Mesothelial cell of epicardium (in vitro differentiated cells): ENCODE data around the gene KLK5. TPM values are rescaled to one million over a fixed set of nuclear protein-coding genes. Genes with fewer than 3 reads are reported as not detected.

Experiments
- DNase-seq, 2 experiments: peaks; one replicate each; pipeline ENCODE4 v3.0.0; 2021; ENCODE audit warnings: low spot score in 2 of 2; ENCODE audit not compliant: unreplicated experiment in 2 of 2
- H3K27ac Mint-ChIP-seq: 2 replicates; pipeline ENCODE4 v1.8.0; 2021; ENCODE audit warnings: mixed read lengths
- H3K27me3 Mint-ChIP-seq: 2 replicates; pipeline ENCODE4 v1.8.0; 2021; ENCODE audit warnings: low read depth, mixed read lengths
- H3K36me3 Mint-ChIP-seq: 2 replicates; pipeline ENCODE4 v1.8.0; 2021; ENCODE audit warnings: mixed read lengths
- H3K4me1 Mint-ChIP-seq: 2 replicates; pipeline ENCODE4 v1.8.0; 2021; ENCODE audit warnings: mixed read lengths
- H3K4me3 Mint-ChIP-seq: 2 replicates; pipeline ENCODE4 v1.8.0; 2021; ENCODE audit warnings: mild to moderate bottlenecking, moderate library complexity, mixed read lengths
- H3K9me3 Mint-ChIP-seq: 2 replicates; pipeline ENCODE4 v1.8.0; 2021; ENCODE audit warnings: mixed read lengths
- CTCF ChIP-seq: fragments of 200-600 bp; sonication (generic); IDR thresholded peaks from one replicate; pipeline ENCODE4 v1.5.0; 2021; ENCODE audit warnings: antibody characterized with exemption; ENCODE audit not compliant: unreplicated experiment
- total RNA-seq: library from RNA; stranded (reverse); gene quantifications from 3 replicates; pipeline ENCODE4 v1.2.1, GENCODE V29; 2021

Gene KLK5
- total RNA-seq, 1 donor from 2014 or later = 9.5 TPM

- TF ChIP-seq CTCF = no peak
- H3K27ac Mint-ChIP-seq = no peak overlapping the region
Observed at GRCh38 chr19:50933640-50934039, 19.2 kb downstream of the KLK5 start.

GRCh38 chr19:50932690-50933083 lies 20.2 kb downstream of the KLK5 start:
- H3K27me3 Mint-ChIP-seq = peaks cover 40% of the 10 kb centered on the region
- H3K4me1 Mint-ChIP-seq = peaks cover 4% of the 10 kb centered on the region
- H3K36me3 Mint-ChIP-seq = no peaks in the 10 kb centered on the region
- H3K9me3 Mint-ChIP-seq = no peaks in the 10 kb centered on the region
- H3K4me3 Mint-ChIP-seq = no peak overlapping the region
- DNase-seq = no peak
- no peak overlapping the region for H3K27ac Mint-ChIP-seq
- TF ChIP-seq CTCF = no peak

More at GRCh38 chr19:50933640-50934039, 19.2 kb downstream of the KLK5 start:
- peaks cover 4% of the 10 kb centered on the region for H3K4me1 Mint-ChIP-seq
- no peaks in the 10 kb centered on the region for H3K9me3 Mint-ChIP-seq
- no peak for DNase-seq
- H3K36me3 Mint-ChIP-seq = no peaks in the 10 kb centered on the region
- peaks cover 36% of the 10 kb centered on the region for H3K27me3 Mint-ChIP-seq
- no peak overlapping the region for H3K4me3 Mint-ChIP-seq

- Mint-ChIP-seq H3K27ac (no peak overlapping the region), H3K9me3 (no peaks in the 10 kb centered on the region), H3K4me3 (no peak overlapping the region), H3K27me3 (peaks cover 41% of the 10 kb centered on the region), H3K4me1 (peaks cover 4% of the 10 kb centered on the region), H3K36me3 (no peaks in the 10 kb centered on the region)
- DNase-seq = no peak
- TF ChIP-seq CTCF = no peak
Observed at GRCh38 chr19:50932018-50932689, 20.7 kb downstream of the KLK5 start.

- no peaks in the 10 kb centered on the region for H3K9me3 Mint-ChIP-seq
- TF ChIP-seq CTCF = no peak
- H3K27ac Mint-ChIP-seq = no peak overlapping the region
- DNase-seq = no peak
- no peaks in the 10 kb centered on the region for H3K36me3 Mint-ChIP-seq
- H3K27me3 Mint-ChIP-seq = peaks cover 46% of the 10 kb centered on the region
- no peak overlapping the region for H3K4me3 Mint-ChIP-seq
- peaks cover 4% of the 10 kb centered on the region for H3K4me1 Mint-ChIP-seq
Observed at GRCh38 chr19:50931023-50931422, 21.8 kb downstream of the KLK5 start.

- Mint-ChIP-seq H3K9me3 (no peaks in the 10 kb centered on the region), H3K4me3 (no peak overlapping the region), H3K27me3 (peaks cover 57% of the 10 kb centered on the region), H3K27ac (no peak overlapping the region), H3K4me1 (peaks cover 4% of the 10 kb centered on the region), H3K36me3 (no peaks in the 10 kb centered on the region)
- DNase-seq = no peak
- no peak for TF ChIP-seq CTCF
Observed at GRCh38 chr19:50928831-50929230, 24.0 kb downstream of the KLK5 start.

GRCh38 chr19:50926144-50926543 lies 26.7 kb downstream of the KLK5 start:
- no peak for DNase-seq
- Mint-ChIP-seq H3K9me3 (no peaks in the 10 kb centered on the region), H3K4me1 (peaks cover 7% of the 10 kb centered on the region), H3K27ac (no peak overlapping the region), H3K4me3 (no peak overlapping the region), H3K27me3 (peaks cover 62% of the 10 kb centered on the region), H3K36me3 (no peaks in the 10 kb centered on the region)
- TF ChIP-seq CTCF = no peak
